GM10266 (cell line): ENCODE measurements around the gene NHERF2.

ENCODE experiments used
- DNase-seq: peaks from one replicate; pipeline ENCODE4 v3.0.0; 2012; ENCODE audit errors: extremely low spot score
- CTCF ChIP-seq: IDR thresholded peaks from 2 replicates; pipeline ENCODE4 v1.5.1; 2012; ENCODE audit warnings: mild to moderate bottlenecking, low read depth; ENCODE audit not compliant: control insufficient read depth, insufficient read depth; ENCODE audit errors: missing control alignments

The NHERF2 gene

DNA sequence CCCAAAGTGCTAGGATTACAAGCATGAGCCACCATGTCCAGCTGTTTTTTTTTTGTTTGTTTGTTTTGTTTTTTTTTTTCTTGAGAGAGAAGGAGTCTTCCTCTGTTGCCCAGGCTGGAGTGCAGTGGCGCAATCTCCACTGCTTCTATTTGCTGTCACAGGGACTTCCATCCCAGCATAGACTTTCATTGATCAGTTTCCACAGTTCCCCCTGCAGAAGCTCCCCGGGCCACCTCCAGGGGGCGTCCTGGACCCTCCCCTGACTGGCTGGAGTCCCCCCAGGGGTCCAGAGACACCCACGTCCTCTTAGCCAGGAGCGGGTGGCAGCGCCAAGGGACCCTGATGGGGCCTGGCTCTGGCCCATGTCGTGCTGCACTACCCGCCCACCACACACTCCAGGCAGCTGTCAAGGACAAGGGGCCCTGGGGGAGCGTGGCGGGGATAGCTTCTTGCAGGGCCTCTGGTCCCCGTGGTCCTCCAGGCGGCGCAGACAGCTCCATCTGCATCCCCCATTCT, 10.2 kb upstream of the NHERF2 start:
- no peak for DNase-seq
- peak; percentile 27 for TF ChIP-seq CTCF

- DNase-seq = no peak
- no peak for TF ChIP-seq CTCF
Measured at GRCh38 chr16:2019518-2019920, 7.2 kb upstream of the NHERF2 start, which contains the start of gene NPW. NPW (plus strand) TSS chr16:2019785.

GRCh38 chr16:2019921-2020831, 6.5 kb upstream of the NHERF2 start:
- DNase-seq = no peak
- TF ChIP-seq CTCF = no peak

DNA sequence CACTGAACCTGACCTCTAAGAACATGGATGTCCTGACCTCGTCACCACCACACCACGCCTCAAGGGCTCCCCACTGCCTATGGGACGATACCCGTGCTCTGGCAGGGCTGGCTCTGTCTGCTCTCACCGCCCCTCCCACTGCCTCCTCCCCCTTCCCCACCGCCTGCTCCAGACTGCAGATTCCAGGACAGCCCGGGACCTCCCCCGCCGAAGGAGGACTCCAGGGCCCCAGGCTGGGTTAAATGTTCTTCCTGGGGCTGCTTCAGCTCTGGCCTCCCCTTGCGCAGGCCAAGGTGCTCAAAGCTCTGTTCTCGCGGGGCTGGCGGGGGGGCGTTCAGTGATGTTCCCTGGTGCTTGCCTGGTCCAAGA, 4.0 kb upstream of the NHERF2 start:
- no peak for TF ChIP-seq CTCF
- DNase-seq = no peak

DNA sequence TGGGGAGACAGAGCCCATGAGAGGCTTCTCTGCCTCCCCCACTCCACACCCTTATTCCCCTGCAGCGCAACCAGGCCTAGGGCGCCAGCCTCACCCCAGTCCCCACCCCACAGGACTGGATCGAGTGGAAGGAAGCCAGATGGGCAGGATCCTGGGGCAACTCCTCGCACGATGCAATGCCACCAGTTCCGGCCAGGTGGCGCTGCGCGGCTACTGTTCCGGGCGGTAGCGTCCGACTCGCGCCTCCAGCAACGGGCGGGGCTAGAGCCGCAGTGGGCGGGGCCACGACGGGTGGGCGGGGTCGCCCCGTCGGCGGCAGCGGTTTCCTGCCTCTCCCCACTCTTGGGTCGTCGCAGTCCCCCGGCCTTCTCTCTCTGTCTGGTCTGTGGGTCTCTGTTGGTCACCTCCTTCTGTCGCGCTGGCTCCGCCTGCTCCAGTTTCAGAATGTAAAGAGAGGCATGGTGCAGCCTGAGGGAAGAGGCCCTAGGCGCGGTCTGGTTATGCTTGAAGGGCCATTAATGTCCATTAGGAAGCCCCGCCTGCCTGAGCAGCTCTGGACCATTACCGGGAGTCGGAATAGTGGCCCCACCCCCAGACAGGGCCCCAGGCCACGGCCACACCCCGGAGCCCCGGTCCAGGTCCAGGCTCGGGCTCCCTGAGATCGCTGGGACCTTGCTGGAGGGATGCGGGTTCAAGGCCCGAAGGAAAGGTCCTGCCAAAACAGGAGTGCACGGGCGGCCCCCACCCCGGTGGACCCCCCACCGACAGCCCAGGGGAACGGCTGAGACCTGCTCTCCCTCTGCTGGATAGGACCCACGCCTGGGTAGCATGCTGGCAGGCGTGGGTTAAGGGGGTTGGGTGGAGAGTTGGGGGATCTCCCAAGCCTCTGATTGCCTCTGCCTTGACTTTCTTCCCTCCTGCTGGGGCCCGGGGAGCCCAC, 3.3 kb upstream of the NHERF2 start:
- TF ChIP-seq CTCF = peak; percentile 98
- DNase-seq = peak; percentile 99

- no peak for DNase-seq
- no peak for TF ChIP-seq CTCF
Measured at GRCh38 chr16:2024032-2024420, 2.7 kb upstream of the NHERF2 start.
